COLO668 (cell line): ENCODE measurements around the gene JMJD1C.
"Not testable (repeated sequence)": the region's sequence is repeated elsewhere in the genome, so short reads cannot be mapped to it uniquely, and the experiment has no call there.

ENCODE experiments used
- DNase-seq: peaks from one replicate; lab custom pipeline; 2025; ENCODE audit not compliant: unreplicated experiment; lab: John Stamatoyannopoulos, UW

The JMJD1C gene

GRCh38 chr10:63294781-63295180, 171.0 kb downstream of the JMJD1C start:
- no peak for DNase-seq

- DNase-seq, result not testable (repeated sequence)
These were observed 172.9 kb downstream of the JMJD1C start for GRCh38 chr10:63292847-63293246.

GRCh38 chr10:63288170-63288569, 177.6 kb downstream of the JMJD1C start:
- no peak for DNase-seq

GRCh38 chr10:63286754-63287264, 179.0 kb downstream of the JMJD1C start:
- DNase-seq, result no peak

- DNase-seq, result no peak
These were observed 179.4 kb downstream of the JMJD1C start for GRCh38 chr10:63286340-63286739.

GRCh38 chr10:63283901-63284300, 181.9 kb downstream of the JMJD1C start:
- not testable (repeated sequence) for DNase-seq

- no peak for DNase-seq
These were observed 182.7 kb downstream of the JMJD1C start for GRCh38 chr10:63283093-63283492.

- no peak for DNase-seq
These were observed 183.8 kb downstream of the JMJD1C start for GRCh38 chr10:63281967-63282366.

GRCh38 chr10:63280386-63280785, 185.4 kb downstream of the JMJD1C start:
- no peak for DNase-seq

- no peak for DNase-seq
These were observed 190.7 kb downstream of the JMJD1C start for GRCh38 chr10:63275094-63275493.

GRCh38 chr10:63273577-63273976, 192.2 kb downstream of the JMJD1C start:
- DNase-seq, result no peak

GRCh38 chr10:63268798-63269503, 196.8 kb downstream of the JMJD1C start:
- peak; percentile 63 for DNase-seq

GRCh38 chr10:63268149-63268797, 197.5 kb downstream of the JMJD1C start:
- no peak for DNase-seq

GRCh38 chr10:63267414-63268148, 198.2 kb downstream of the JMJD1C start:
- DNase-seq, result peak; percentile 0

- no peak for DNase-seq
These were observed 199.1 kb downstream of the JMJD1C start for GRCh38 chr10:63266391-63267316.

GRCh38 chr10:63265683-63266235, 200.0 kb downstream of the JMJD1C start:
- DNase-seq, result no peak

GRCh38 chr10:63265222-63265617, 200.6 kb downstream of the JMJD1C start:
- DNase-seq, result peak; percentile 12

- no peak for DNase-seq
These were observed 201.1 kb downstream of the JMJD1C start for GRCh38 chr10:63264617-63265221.

- no peak for DNase-seq
These were observed 203.2 kb downstream of the JMJD1C start for GRCh38 chr10:63262430-63263073.
